EL (cell line): ENCODE data around the gene ITPRIPL1.
"Not testable (repeated sequence)": the region's sequence is repeated elsewhere in the genome, so short reads cannot be mapped to it uniquely, and the experiment has no call there.

ENCODE experiments used
- DNase-seq: peaks from one replicate; pipeline ENCODE4 v3.0.0-alpha.2; 2016

ITPRIPL1 gene

GRCh38 chr2:96325041-96325883, at the start of gene ITPRIPL1:
Gene ITPRIPL1 (plus strand): TSS chr2:96325317. CDS start chr2:96325840, 523 bp downstream.
- peak; percentile 21 for DNase-seq

- no peak for DNase-seq
Observed at GRCh38 chr2:96276787-96277499, 48.2 kb upstream of the ITPRIPL1 start.

- no peak for DNase-seq
Observed at GRCh38 chr2:96287273-96287856, 37.8 kb upstream of the ITPRIPL1 start.

- DNase-seq = no peak
Observed at GRCh38 chr2:96291751-96292150, 33.4 kb upstream of the ITPRIPL1 start.

GRCh38 chr2:96294271-96294670, 30.8 kb upstream of the ITPRIPL1 start:
- DNase-seq = not testable (repeated sequence)

- no peak for DNase-seq
Observed at GRCh38 chr2:96296925-96297324, 28.2 kb upstream of the ITPRIPL1 start.

GRCh38 chr2:96301865-96302264, 23.3 kb upstream of the ITPRIPL1 start:
- no peak for DNase-seq

GRCh38 chr2:96304606-96305005, 20.5 kb upstream of the ITPRIPL1 start:
- DNase-seq = no peak

GRCh38 chr2:96305091-96305978, 19.8 kb upstream of the ITPRIPL1 start, which contains the start of gene SNRNP200:
Gene SNRNP200 (minus strand): TSS chr2:96305546. CDS start chr2:96305437, 109 bp downstream.
- DNase-seq = peak; percentile 88

GRCh38 chr2:96305979-96306308, 19.2 kb upstream of the ITPRIPL1 start:
- DNase-seq = no peak

- no peak for DNase-seq
Observed at GRCh38 chr2:96306370-96306769, 18.7 kb upstream of the ITPRIPL1 start.

- no peak for DNase-seq
Observed at GRCh38 chr2:96308248-96308647, 16.9 kb upstream of the ITPRIPL1 start.

GRCh38 chr2:96315005-96315399, 10.1 kb upstream of the ITPRIPL1 start:
- DNase-seq = no peak

- peak; percentile 83 for DNase-seq
Observed at GRCh38 chr2:96315400-96316071, 9.6 kb upstream of the ITPRIPL1 start.

GRCh38 chr2:96316999-96317398, 8.1 kb upstream of the ITPRIPL1 start:
- no peak for DNase-seq

GRCh38 chr2:96317584-96317997, 7.5 kb upstream of the ITPRIPL1 start:
- no peak for DNase-seq

GRCh38 chr2:96318723-96319122, 6.4 kb upstream of the ITPRIPL1 start:
- DNase-seq = no peak

- DNase-seq = no peak
Observed at GRCh38 chr2:96319396-96319795, 5.7 kb upstream of the ITPRIPL1 start.

GRCh38 chr2:96320326-96320725, 4.8 kb upstream of the ITPRIPL1 start:
- no peak for DNase-seq

- peak; percentile 50 for DNase-seq
Observed at GRCh38 chr2:96320728-96321622, 4.1 kb upstream of the ITPRIPL1 start.

GRCh38 chr2:96323849-96324248, 1.3 kb upstream of the ITPRIPL1 start:
- no peak for DNase-seq
